RWPE1 (cell line): ENCODE measurements around the gene CDK5R2.

ENCODE experiments used
- CTCF ChIA-PET: fragments of 350-600 bp; sonication (Branson Sonifier 250); formaldehyde crosslinking; extraction: SDS; loops from one replicate; lab custom pipeline; 2021; lab: Yijun Ruan, JAX
- POLR2A ChIA-PET: fragments of 400-600 bp; formaldehyde crosslinking; extraction: SDS; loops from one replicate; lab custom pipeline; 2020; ENCODE audit warnings: antibody characterized with exemption; ENCODE audit not compliant: low non-redundant PET; lab: Yijun Ruan, JAX
- DNase-seq: peaks from one replicate; pipeline ENCODE4 v3.0.0; 2012; ENCODE audit warnings: low spot score
- H3K27ac ChIP-seq: fragments of 450-650 bp; 2 replicates; pipeline ENCODE4 v1.5.1; 2017
- CTCF ChIP-seq: fragments of 450-650 bp; conservative IDR thresholded peaks from 2 replicates; pipeline ENCODE4 v1.5.1; 2017; ENCODE audit warnings: low read depth, mild to moderate bottlenecking

Gene CDK5R2

GRCh38 chr2:218990052-218990451 lies 30.6 kb downstream of the CDK5R2 start:
- ChIA-PET CTCF (interaction anchor here (0.7 to 7.7 kb wide), 2 partner anchors 10 to 12 kb away, joined by 3 to 53 read pairs; no protein-coding TSS in a partner anchor), POLR2A (no interaction called here)
- no peak overlapping the region for H3K27ac ChIP-seq
- no peak for DNase-seq
- no peak for TF ChIP-seq CTCF

GRCh38 chr2:218990612-218991011 lies 31.1 kb downstream of the CDK5R2 start:
- H3K27ac ChIP-seq: no peak overlapping the region
- CTCF ChIA-PET: interaction anchor here (0.6 to 7.7 kb wide), 3 partner anchors 10 to 128 kb away, joined by 3 to 53 read pairs (median 3); no protein-coding TSS in a partner anchor
- no peak for TF ChIP-seq CTCF
- DNase-seq: no peak
- POLR2A ChIA-PET: no interaction called here

- CTCF ChIA-PET: interaction anchor here (0.6 to 7.7 kb wide), 3 partner anchors 11 to 38 kb away, joined by 3 to 53 read pairs (median 5); no protein-coding TSS in a partner anchor
- DNase-seq: peak; percentile 52
These were observed 32.3 kb downstream of the CDK5R2 start for GRCh38 chr2:218991674-218992168.

GRCh38 chr2:218992196-218992595 lies 32.7 kb downstream of the CDK5R2 start:
- ChIA-PET POLR2A (no interaction called here), CTCF (interaction anchor here (7.7 kb wide), 1 partner anchor 12 kb away, joined by 53 read pairs; no protein-coding TSS in a partner anchor)
- TF ChIP-seq CTCF: no peak
- H3K27ac ChIP-seq: no peak overlapping the region
- DNase-seq: no peak

More at GRCh38 chr2:218991674-218992168, 32.3 kb downstream of the CDK5R2 start:
- no peak for TF ChIP-seq CTCF
- H3K27ac ChIP-seq: no peak overlapping the region
- POLR2A ChIA-PET: no interaction called here

- DNase-seq: no peak
- no peak for TF ChIP-seq CTCF
- ChIA-PET CTCF (interaction anchor here (0.6 to 7.7 kb wide), 4 partner anchors 13 to 348 kb away, joined by 3 to 53 read pairs (median 10); no protein-coding TSS in a partner anchor), POLR2A (no interaction called here)
- H3K27ac ChIP-seq: no peak overlapping the region
These were observed 33.4 kb downstream of the CDK5R2 start for GRCh38 chr2:218992703-218993344.

- POLR2A ChIA-PET: no interaction called here
- TF ChIP-seq CTCF: 0 out of 2 replicates have a peak, but pooled peaks have one; percentile 10
- DNase-seq: no peak
- CTCF ChIA-PET: interaction anchor here (0.6 to 7.7 kb wide), 9 partner anchors 9 to 347 kb away, joined by 3 to 53 read pairs (median 4); no protein-coding TSS in a partner anchor
- H3K27ac ChIP-seq: no peak within 1 kb of the TSS
These were observed 34.2 kb downstream of the CDK5R2 start, which contains the start of gene CRYBA2 for GRCh38 chr2:218993345-218994315. Gene CRYBA2, minus strand, starts transcription at chr2:218993422. Its CDS starts 246 bp downstream, at chr2:218993176.
